DOHH2 (cell line): ENCODE results near the gene DNAH5.

Source experiments
- EZH2phosphoT487 ChIP-seq: fragments of 200-600 bp; sonication (generic); IDR thresholded peaks from 2 replicates; pipeline ENCODE4 v1.6.1; 2017; ENCODE audit warnings: borderline replicate concordance, mild to moderate bottlenecking, antibody characterized with exemption, low read length, moderate library complexity, mixed read lengths
- TF ChIP-seq, protein P1 (sequence below): fragments of 200-600 bp; sonication (generic); IDR thresholded peaks from one replicate; pipeline ENCODE4 v1.5.1; 2014; ENCODE audit warnings: antibody characterized with exemption, mild to moderate bottlenecking, low read depth, low read length; ENCODE audit not compliant: poor library complexity, severe bottlenecking

DNA sequence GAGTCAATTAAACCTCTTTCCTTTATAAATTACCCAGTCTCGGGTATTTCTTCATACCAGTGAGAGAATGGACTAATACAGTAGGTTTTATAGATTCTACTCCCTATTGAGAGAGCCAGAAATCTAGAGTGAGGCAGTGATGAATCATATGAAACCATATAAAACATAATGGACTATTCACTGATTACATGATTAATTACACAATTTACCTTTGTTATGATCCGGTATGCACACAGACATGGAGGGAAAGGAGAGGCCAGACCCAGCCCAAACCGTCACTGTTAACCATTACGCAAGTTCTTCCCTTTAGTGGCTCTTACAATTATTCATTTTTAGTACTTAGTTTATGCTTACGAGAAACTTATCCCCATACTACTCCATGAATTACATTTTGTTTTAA is 205.0 kb downstream of the DNAH5 start:
- TF ChIP-seq, protein P1, sequence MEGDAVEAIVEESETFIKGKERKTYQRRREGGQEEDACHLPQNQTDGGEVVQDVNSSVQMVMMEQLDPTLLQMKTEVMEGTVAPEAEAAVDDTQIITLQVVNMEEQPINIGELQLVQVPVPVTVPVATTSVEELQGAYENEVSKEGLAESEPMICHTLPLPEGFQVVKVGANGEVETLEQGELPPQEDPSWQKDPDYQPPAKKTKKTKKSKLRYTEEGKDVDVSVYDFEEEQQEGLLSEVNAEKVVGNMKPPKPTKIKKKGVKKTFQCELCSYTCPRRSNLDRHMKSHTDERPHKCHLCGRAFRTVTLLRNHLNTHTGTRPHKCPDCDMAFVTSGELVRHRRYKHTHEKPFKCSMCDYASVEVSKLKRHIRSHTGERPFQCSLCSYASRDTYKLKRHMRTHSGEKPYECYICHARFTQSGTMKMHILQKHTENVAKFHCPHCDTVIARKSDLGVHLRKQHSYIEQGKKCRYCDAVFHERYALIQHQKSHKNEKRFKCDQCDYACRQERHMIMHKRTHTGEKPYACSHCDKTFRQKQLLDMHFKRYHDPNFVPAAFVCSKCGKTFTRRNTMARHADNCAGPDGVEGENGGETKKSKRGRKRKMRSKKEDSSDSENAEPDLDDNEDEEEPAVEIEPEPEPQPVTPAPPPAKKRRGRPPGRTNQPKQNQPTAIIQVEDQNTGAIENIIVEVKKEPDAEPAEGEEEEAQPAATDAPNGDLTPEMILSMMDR = no peak
- TF ChIP-seq EZH2phosphoT487 = no peak
